NT2/D1 (cell line): ENCODE results near the gene EPB41L4A.

Experiments used
- SUZ12 ChIP-seq: IDR thresholded peaks from 2 replicates; pipeline ENCODE4 v1.6.1; 2011; ENCODE audit not compliant: insufficient read length, insufficient read depth; ENCODE audit errors: extremely low read depth
- YY1 ChIP-seq: IDR thresholded peaks from 2 replicates; pipeline ENCODE4 v1.6.1; 2011; ENCODE audit not compliant: insufficient read length, insufficient read depth

DNA sequence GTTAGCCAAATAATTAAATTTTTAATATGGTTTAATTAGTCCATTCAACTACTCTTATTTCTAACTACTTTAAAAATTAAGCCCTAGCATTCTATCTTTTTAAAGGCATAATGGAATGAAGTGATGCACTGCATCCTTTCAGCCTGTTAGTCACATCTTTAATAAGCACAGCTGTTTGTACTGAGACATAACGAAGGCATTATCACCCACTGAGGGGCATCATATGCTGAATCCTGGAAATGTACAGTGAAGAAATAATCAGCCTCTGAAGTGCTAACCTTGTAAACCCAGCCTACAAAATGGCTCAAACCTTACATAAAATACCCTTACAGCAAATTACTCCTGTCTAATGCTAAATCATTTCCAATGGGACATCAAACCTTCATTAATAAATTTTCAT, 33.1 kb downstream of the EPB41L4A start:
- TF ChIP-seq SUZ12 (no peak), YY1 (no peak)
